NCI-H345 treated with DMSO at 0.1 percent for 48 hours (cell line): ENCODE results near the gene C11orf52.
A peak's percentile ranks its signal among the peaks of the same experiment; 100 is the strongest.
"Not testable (repeated sequence)": the region's sequence is repeated elsewhere in the genome, so short reads cannot be mapped to it uniquely, and the experiment has no call there.

Experiments used
- DNase-seq: peaks from one replicate; lab custom pipeline; 2025; ENCODE audit not compliant: unreplicated experiment; lab: John Stamatoyannopoulos, UW

The C11orf52 gene

DNA sequence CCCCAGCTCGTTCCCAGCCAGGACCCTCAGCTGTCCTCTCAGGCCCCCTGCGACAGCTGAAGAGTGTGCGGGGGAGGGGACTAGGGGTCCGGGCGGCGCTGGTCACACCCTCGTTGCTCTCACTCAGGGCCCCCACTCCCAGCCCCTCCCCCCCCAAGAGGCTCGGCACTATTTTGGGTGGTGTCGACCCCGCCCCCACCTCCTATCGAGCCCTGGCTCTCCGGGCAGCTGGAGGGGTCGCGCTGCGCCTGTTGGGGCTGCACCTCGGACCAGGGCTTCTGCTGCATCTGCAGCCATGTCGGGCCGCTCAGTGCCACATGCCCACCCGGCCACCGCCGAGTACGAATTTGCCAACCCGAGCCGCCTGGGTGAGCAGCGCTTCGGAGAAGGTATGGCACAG is 6.2 kb upstream of the C11orf52 start, which contains the start of gene HSPB2:
HSPB2 (plus strand) TSS at position 200 of the 400 bp plus-strand sequence; CDS start at position 296, 96 bp downstream.
- no peak for DNase-seq

DNA sequence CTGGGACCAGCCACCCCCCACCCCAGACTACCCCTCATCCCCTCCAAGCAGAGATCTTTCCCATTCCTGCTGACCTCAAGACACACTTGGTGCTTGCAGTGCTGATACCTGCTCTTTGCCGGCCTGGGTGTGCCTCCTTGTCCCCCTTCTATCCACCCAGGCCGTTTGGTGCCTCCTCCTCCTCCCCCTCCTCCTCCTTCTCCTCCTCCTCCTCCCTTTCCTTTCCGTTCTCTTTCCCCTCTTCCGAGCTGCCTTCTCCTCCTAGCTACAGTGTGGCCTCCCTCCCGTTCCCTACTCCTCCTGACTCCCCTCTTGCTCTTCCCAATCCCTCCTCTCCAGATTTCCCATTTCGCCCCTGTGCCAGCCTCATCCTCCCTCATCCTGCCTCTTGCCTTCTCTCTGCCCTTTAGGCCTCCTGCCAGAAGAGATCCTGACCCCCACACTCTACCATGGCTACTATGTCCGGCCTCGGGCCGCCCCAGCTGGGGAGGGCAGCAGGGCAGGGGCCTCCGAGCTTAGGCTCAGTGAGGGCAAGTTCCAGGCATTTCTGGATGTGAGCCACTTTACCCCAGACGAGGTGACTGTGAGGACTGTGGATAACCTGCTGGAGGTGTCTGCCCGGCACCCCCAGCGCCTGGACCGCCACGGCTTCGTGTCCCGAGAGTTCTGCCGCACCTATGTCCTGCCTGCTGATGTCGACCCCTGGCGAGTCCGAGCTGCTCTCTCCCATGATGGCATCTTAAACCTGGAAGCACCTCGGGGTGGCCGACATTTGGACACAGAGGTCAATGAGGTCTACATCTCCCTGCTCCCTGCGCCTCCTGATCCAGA is 5.5 kb upstream of the C11orf52 start:
- DNase-seq: no peak

DNA sequence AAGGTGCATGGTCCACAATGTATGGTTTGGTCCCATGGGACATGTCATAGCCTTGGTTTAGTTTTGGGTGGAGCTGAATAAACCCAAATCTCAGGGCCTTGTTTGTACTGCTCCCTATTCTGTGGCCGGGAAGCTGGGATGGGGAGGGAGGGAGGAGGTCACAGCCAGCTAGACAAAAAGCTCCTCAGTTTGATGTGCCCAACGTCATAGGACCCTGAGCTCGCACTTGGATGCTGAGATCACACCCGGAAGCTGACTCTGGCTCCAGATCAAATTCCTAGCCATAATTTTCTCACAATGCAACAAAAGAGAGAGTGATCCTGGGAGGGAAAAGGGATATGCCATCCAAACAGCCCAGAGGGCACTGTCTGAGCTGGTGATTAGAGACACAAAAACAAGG is 4.7 kb upstream of the C11orf52 start:
- DNase-seq: no peak

DNA sequence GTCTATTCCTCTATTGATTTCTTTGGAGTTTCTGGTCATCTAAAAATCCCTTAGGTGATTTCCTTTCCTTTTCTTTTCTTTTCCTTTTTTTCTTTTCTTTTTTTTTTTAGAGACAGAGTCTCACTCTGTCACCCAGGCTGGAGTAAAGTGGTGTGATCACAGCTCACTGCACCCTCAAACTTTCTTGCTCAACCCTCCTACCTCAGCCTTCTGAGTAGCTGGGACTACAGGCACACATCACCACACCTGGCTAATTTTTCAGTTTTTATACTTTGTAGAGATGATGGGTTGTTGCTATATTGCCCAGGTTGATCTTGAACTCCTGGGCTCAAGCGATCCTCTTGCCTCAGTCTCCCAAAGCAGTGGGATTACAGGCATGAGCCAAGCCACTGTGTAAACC is 1.9 kb upstream of the C11orf52 start:
- no peak for DNase-seq

DNA sequence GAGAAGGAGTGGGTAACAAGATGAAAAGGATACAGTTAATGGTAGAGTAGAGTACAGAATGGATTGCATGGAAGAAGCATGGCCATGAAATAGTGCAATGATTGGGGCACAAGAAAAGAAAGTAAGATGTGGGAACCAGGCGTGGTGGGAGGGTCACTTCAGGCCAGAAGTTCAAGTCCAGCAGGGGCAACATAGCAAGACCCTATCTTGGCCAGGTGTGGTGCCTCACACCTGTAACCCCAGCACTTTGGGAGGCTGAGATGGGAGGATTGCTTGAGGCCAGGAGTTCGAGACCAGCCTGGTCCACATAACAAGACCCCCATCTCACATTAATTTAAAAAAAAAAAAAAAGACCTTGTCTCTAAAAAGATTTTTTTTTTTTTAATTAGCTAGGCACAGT is 1.4 kb upstream of the C11orf52 start:
- no peak for DNase-seq

DNA sequence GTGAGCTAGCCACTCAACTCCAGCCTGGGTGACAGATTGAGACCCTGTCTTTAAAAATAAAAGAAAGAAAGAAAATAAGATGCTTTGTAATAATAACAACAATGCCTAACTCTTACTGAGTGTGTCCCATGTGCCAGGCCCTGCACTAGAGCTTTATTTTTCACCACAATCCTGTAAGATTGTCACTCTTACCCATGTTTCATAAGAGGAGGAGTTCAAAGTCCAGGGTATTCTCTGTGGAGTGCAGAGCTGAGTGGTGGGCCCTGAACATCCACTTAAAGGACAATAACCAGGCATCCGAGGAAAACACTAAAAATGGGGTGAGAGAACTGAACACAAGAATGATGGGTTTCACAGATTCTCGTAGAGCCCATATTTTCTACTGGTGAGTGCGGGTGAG is 925 bp upstream of the C11orf52 start:
- DNase-seq: no peak

DNA sequence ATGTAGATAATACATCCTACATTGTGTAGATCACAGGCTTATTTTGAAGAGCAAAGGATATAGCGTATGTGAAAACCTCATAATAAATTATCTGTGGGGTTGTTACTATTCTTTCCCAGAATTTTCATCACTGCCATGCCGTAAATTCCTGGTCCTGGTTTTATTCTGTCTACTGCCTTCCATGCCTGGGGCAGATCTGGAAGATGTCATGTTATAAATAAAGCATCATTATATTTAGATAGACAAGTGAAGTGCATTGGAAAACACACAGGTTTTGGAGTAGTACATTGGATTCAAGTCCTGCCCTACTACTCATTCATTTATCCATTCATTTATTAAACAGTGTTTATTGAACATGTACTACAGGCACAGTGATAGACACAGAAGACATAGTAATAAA is 2.2 kb downstream of the C11orf52 start:
- no peak for DNase-seq

DNA sequence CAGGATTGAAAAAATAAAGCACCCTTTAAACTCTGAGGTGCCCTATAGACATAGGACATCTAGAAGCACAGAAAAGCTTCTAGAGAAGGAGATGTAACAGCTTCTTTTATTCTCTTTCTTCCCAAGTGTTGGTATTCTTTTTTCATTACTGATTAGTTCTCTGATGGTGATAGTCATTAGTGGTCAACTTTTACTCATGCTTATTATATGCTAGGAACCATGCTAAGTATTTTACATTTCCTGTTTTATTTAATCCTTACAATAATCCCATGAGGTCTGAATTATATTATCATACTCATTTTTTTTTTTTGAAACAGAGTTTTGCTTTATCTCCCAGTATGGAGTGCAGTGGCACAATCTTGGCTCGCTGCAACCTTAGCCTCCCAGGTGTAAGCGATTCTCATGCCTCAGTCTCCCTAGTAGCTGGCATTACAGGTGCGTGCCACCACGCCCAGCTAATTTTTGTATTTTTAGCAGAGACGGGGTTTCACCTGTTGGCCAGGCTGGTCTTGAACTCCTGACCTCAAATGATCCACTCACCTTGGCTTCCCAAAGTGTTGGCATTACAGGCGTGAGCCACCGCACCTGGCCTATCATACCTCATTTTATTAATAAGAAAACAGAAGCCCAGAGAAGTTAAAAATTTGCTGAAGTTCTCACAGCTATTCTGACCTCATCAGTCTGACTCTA is 3.0 kb downstream of the C11orf52 start:
- DNase-seq: no peak

DNA sequence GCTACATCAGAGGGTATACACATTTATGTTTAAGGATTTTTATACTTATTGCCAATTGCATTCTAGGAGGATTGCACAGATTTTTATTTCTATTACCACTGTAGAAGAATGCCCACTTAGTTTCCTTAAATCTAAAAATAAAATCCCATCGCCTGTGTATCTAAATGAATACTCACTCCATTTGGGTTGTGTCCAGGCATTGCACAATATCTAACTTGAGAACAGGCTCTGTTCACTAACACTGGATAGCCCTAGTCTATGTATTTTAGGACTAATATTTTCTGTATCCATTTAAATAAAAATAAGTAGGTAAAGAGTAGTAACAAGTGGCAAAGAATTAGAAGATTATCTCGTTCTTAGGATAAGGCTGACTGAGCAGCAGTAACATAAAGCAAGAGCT is 4.1 kb downstream of the C11orf52 start:
- no peak for DNase-seq

DNA sequence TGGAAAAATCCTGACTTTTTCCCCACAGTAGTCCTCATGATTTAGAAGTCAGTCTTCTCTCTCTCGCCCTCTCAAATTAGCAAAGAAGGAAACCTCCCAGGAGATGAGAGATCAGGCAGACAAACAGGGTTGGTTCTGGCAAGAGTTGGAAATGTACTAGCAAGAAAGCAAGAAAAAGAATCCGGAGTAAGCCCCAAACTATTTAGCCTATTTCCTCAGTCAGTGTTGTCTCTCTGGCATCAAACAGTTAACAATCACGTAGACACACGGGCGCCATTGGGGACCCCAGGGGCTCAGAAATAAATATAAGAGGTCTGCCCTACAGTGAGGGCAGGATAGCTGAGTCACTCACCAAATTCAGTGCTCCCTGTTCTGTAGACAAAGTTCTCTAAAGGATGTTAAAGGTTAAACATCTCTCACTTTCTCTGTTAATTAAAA is 4.7 kb downstream of the C11orf52 start:
- DNase-seq: no peak

DNA sequence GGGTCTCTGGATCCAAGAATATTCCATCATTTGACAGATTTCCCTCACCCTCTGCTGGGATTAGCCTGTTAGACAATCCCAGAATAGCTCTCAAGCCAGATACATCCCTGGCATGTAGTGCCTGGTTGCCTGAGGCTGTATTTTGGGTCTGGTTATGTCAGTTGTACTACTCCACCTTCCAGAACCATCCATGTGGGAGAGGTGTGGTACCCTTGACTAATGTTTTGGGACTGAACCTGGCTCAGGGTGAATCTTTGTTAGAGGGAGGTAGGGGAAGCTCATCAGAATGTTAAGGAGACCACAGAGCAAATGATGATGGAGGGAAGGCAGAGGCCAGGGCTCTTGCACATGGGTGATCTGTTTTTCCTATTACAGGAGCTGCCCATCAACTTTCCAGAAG is 5.2 kb downstream of the C11orf52 start:
- DNase-seq: no peak

DNA sequence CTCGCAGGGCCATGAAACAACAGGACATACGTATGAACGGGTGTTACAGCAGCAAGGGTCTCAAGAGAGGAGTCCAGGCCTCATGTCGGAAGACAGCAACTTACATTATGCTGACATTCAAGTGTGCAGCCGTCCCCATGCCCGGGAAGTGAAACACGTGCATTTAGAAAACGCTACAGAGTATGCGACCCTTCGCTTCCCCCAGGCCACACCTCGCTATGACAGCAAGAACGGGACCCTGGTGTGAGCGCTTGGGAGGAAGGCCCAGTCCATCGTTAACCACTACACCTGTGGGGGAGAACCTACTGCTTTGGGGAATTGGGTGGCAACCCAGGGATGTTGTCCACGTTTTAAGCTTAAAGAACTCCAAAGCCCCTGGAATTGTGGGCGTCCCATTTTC is 7.2 kb downstream of the C11orf52 start:
- DNase-seq: no peak

DNA sequence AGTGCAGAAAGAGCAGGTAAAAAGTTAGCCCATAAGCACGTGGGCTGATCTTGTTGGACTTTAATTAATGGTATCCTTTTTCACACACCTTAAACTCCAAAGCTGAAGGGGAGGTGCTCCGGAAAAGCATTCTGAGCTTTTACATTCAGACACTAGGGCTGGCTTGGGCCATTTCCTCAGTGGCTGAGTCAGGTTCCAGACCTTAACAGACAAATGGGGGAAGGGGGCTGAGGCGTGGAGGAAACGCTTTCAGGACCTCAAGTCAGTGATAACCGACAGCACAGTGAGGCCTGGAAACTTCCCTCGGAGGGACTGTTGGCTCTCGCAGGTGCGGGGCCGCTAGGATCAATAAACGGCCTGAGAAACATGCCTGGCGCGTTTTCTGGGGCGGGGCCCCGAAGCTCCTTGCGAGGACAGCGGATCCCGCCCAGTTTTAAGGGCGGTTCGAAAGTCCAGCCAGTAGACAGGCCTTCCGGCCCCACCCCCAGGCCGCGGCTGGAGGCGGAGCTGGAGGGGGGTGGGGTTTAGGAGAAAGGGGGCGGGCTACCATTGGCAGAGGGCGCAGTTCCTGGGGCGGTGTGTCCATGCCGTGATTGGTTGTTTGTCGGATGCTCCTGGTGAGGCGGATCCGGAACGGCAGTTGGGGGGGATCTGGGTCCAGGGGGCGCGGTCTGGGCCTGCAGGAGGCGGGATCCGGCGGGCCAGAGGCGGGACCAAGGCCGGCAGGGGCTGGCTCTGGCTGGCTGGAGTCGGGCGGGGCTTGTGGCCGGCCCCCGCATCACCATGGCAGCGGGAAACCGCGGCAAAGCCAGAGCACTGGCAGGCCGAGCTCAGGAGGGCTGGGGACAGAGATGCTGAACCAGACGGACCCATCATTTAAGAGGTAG is 8.0 kb downstream of the C11orf52 start:
- DNase-seq: peak; percentile 97

DNA sequence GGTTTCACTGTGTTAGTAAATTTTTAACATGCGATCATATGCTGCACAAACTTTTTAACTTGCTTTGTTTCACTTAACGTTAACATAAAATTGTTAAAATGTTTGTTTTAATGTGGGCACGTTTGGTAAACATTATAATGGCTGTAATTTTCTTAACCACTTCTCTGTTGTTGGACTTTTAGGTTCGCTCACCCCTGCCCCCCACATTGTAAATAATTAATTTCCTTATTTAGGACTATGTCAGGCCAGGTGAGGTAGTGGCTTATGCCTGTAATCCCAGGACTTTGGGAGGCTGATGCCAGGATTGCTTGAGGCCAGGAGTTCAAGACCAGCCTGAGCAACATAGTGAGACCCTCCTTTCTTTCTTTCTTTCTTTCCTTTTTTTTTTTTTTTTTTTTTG is 11.8 kb downstream of the C11orf52 start:
- no peak for DNase-seq

DNA sequence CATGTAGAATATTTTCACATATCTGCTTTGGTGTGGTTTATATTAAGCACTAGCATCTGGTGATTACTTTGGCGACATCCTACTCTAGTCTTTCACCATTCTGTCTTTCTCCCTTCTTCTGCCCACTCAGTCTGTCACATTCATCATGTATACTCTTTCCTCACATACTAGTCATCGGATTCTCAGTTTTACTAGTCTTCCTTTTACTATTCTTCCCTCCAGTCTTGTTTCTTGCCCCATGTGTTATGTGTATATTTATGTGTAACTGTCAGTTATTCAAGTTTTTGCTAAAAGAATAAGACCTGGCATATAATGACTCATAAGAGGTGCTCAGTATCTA is 13.9 kb downstream of the C11orf52 start:
- no peak for DNase-seq

DNA sequence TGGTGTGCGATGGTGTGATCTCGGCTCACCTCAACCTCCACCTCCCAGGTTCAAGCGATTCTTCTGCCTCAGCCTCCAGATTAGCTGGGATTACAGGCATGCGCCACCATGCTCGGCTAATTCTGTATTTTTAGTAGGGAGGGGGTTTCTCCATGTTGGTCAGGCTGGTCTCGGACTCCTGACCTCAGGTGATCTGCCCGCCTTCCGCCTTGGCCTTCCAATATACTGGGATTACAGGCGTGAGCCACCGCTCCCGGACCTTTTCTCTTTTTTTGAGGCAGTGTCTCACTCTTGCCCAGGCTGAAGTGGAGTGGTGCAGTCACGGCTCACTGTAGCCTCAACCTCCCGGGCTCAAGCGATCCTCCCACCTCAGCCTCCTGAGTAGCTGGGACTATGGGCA is 14.5 kb downstream of the C11orf52 start:
- DNase-seq: not testable (repeated sequence)

DNA sequence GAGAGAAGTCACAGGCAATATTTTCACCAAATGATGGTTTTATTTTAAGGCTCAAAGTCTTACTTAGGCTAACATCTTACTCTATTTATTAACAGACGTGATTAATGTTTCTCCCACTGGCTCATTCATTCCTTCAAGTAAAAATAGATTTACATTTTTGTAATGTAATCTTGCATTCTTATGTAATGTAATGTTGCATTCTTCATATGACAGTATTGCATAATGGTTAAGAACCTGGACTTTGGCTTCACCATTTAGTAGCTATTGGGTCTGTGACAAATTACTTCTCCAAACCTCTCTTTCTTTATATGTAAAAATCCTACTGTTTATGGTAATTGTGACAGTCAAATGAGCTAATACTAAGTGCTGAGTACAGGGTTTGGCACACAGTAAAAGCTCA is 15.2 kb downstream of the C11orf52 start:
- DNase-seq: no peak

DNA sequence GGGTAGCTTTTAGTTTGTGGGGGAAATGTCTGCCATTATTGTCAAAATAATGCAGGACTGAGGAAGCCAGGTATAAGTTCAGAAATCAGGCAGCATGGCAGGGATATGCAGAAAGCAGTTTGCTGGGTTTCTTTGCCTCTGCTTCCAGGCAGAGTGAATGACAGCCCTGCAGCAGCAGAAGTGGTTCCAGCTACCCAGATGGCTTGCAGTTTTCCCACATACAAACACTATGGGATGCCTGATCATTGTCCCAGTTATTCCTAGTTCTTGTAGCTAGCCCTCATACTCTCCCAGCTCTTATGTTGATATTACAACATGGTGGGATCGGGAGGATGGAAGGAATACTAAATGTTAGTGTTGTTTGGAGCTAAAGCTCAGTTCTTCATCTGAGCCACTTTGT is 15.6 kb downstream of the C11orf52 start:
- DNase-seq: no peak

DNA sequence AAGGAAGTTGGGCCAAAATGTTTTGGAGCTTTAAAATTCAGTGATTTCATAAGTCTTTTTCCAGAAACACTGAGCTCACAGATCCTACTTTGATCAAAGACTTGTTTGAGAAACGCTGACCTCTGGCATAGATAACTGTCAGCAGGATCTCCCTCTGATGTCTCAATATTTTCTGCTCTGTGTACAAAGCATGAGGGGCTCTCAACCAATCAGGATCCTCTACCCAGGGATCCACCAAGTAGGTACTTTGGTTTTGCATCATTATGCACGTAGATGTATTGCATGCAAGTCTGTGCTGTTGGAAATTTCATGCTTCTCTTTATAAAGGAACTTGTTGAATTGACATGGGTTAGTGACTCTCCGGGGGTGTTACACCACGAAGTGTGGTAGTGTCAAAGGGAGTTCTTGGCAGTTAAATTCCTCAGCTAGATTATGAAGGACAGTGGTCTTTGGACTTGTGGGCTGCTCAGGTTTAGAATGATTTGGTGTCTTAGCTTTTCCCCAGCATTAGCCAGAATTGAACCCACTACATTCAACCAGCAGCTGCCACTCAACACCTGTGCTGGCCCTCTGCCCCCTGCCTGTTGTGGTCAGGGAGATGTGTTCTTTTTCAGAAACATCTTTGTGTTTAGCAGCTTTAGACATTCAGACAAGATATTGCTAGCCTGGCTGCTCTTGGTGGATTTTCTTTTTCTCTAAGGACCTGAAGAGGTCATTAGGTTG is 16.8 kb downstream of the C11orf52 start:
- DNase-seq: no peak

DNA sequence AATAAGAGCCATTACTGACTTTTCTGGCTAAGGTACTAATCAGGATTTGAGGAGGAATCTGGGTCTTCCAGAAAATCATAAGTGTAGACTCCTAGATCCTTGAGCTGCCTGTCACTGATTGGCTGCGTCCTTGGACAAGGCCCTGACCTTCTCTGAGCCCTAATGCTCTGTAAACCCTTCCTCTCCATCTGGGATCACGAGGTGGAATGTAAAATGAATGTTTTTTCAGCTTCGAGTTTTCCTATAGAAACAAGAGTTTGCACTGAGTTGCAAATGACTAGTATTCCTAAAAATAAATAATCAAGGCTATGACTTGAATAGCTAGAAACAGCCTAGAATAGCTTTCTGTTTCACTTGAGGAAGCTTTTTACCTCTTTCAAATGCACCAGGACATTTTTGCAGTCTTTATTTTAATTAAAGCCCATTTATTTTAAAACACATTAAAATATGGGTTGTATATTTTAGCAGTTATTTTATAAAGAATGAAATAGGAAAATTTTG is 17.4 kb downstream of the C11orf52 start:
- no peak for DNase-seq

DNA sequence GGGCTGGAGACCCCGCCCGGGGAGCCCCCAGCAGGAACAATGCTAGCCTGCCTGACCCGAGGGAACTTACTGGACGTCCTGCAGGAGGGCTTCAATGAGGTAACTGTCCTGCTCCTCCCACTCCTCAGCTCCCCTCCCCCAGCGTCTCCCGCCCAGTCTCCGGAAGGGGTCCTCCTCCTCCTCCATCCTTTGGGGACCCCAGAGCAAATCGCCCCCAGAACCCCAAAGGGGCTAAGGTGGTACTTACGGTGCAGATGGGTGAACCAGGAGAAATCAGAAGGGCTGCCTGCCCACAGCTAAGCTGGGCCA is 18.7 kb downstream of the C11orf52 start:
- no peak for DNase-seq
